HG02642 (cell line): ENCODE data around the gene ASRGL1.
"Not testable (repeated sequence)": the region's sequence is repeated elsewhere in the genome, so short reads cannot be mapped to it uniquely, and the experiment has no call there.

ENCODE experiments used
- ATAC-seq: cut with Tn5 transposase; IDR thresholded peaks from one replicate; pipeline ENCODE4 v1.9.1; 2021; ENCODE audit warnings: mild to moderate bottlenecking; ENCODE audit not compliant: unreplicated experiment, poor library complexity

Gene ASRGL1

GRCh38 chr11:62352355-62353336 lies 15.4 kb downstream of the ASRGL1 start:
- ATAC-seq, result no peak

GRCh38 chr11:62353841-62354240 lies 16.6 kb downstream of the ASRGL1 start:
- ATAC-seq, result no peak

- no peak for ATAC-seq
Observed at GRCh38 chr11:62358273-62358672, 21.0 kb downstream of the ASRGL1 start.

- ATAC-seq, result no peak
Observed at GRCh38 chr11:62359475-62359874, 22.2 kb downstream of the ASRGL1 start.

- no peak for ATAC-seq
Observed at GRCh38 chr11:62360685-62361084, 23.4 kb downstream of the ASRGL1 start.

GRCh38 chr11:62368861-62369477 lies 31.7 kb downstream of the ASRGL1 start:
- ATAC-seq, result not testable (repeated sequence)

- ATAC-seq, result no peak
Observed at GRCh38 chr11:62370743-62371440, 33.6 kb downstream of the ASRGL1 start.

- ATAC-seq, result no peak
Observed at GRCh38 chr11:62372871-62373270, 35.6 kb downstream of the ASRGL1 start.

GRCh38 chr11:62373464-62374119 lies 36.3 kb downstream of the ASRGL1 start:
- ATAC-seq, result no peak

- no peak for ATAC-seq
Observed at GRCh38 chr11:62374801-62375200, 37.6 kb downstream of the ASRGL1 start.

- ATAC-seq, result not testable (repeated sequence)
Observed at GRCh38 chr11:62378459-62379063, 41.3 kb downstream of the ASRGL1 start.

GRCh38 chr11:62379586-62379985 lies 42.3 kb downstream of the ASRGL1 start:
- ATAC-seq, result not testable (repeated sequence)

- ATAC-seq, result not testable (repeated sequence)
Observed at GRCh38 chr11:62380821-62381245, 43.6 kb downstream of the ASRGL1 start.

- no peak for ATAC-seq
Observed at GRCh38 chr11:62383822-62384221, 46.6 kb downstream of the ASRGL1 start.

- not testable (repeated sequence) for ATAC-seq
Observed at GRCh38 chr11:62386083-62386482, 48.8 kb downstream of the ASRGL1 start.

GRCh38 chr11:62387381-62387780 lies 50.1 kb downstream of the ASRGL1 start:
- ATAC-seq, result no peak

- ATAC-seq, result no peak
Observed at GRCh38 chr11:62388999-62389398, 51.8 kb downstream of the ASRGL1 start.

- ATAC-seq, result no peak
Observed at GRCh38 chr11:62390237-62390636, 53.0 kb downstream of the ASRGL1 start.

GRCh38 chr11:62390722-62391121 lies 53.5 kb downstream of the ASRGL1 start:
- ATAC-seq, result no peak
